ENCODE results near the gene SLC35D1. TPM values are rescaled to one million over a fixed set of nuclear protein-coding genes. Genes with fewer than 3 reads are reported as not detected.

SLC35D1 gene
- total and polyA plus RNA-seq, 9 of the 15 experiments (the other 6 are each of a cell fraction or from before 2014, with no cell fraction given) = 2.3 to 10.4 (median 6.4) TPM

DNA sequence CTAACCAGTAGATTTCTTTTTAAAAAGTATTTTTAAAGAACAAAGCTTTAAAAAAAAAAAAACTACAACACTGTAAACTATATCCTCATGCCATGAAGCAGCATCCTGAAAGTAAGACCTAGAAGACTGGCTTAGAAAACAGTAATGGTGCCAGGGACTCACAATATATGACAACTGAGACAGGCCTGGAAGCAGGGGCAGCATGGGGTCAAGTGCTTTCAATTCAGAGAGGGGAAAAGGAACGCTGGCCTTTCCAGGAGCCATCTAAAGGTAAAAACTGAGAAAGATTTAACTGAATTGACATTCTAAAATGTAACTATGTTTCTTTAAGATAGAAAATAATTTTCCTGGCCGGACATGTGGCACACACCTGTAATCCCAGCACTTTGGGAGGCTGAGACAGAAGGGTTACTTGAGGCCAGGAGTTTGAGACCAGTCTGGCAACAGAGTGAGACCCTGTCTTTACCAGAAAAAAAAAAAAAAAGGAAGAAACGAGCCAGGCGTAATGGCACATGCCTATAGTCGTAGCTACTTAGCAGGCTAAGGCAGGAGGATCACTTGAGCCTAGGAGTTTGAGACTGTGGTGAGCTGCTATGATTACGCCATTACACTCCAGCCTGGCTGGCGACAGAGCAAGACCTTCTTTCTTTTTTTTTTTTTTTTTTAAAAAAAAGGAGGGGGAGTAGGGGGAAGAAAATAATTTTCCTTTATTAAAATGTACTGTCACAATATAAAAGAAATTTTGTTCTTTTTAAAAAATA lies 54.1 kb downstream of the SLC35D1 start:
- no peaks in the 10 kb centered on the region for H4K20me1 ChIP-seq (replicated peaks; ENCODE audit: control insufficient read depth, insufficient read depth, low read length)
- no peak for ATAC-seq
- WGBS (ENCODE audit: insufficient coverage, low coverage, missing lambda C conversion rate) = 64% methylated on average over 5 of the region's 7 CpGs
- no peak for DNase-seq (ENCODE audit: extremely low read depth in 1 of 4, low spot score in 3 of 4)
- no peak overlapping the region for H3K4me3 ChIP-seq
- POLR2A ChIA-PET = no interaction called here
- no peaks in the 10 kb centered on the region for H3K27me3 ChIP-seq (ENCODE audit: control insufficient read depth in 2 of 2, insufficient read depth in 2 of 2, low read length in 2 of 2)
- peaks cover 37% of the 10 kb centered on the region; the same call in 2 of the 3 replicates for H3K36me3 ChIP-seq (ENCODE audit: control insufficient read depth, insufficient read depth, low read length)
- BruUV-seq (replicated peaks) = no TSS peak
- H3K4me1 ChIP-seq (replicated peaks in 1 of 2; ENCODE audit: control insufficient read depth in 2 of 2, insufficient read depth in 2 of 2, low read length in 2 of 2) = peaks cover 0 to 4% of the 10 kb centered on the region in 2 experiments; a peak in 2 of 5 replicates
- FAIRE-seq = no peak
- H3K27ac ChIP-seq (ENCODE audit: extremely low read depth, low read depth, low read length) = no peak overlapping the region
- CTCF ChIA-PET (ENCODE audit: low intra/inter-chr PET ratio) = no interaction called here
- H3K4me2 ChIP-seq (ENCODE audit: insufficient read depth, low read length) = no peak overlapping the region
- in situ Hi-C loops (cut with MboI) = loop anchor here (5.0 to 25.0 kb wide), 2 partner anchors 147 to 487 kb away; no protein-coding TSS in a partner anchor
- no peaks in the 10 kb centered on the region for H3K79me2 ChIP-seq (ENCODE audit: control insufficient read depth, insufficient read depth, low read length)
- H3K9me1 ChIP-seq (ENCODE audit: control insufficient read depth, insufficient read depth, low read length) = no peaks in the 10 kb centered on the region
- intact Hi-C loops (cut with micrococcal nuclease) = loop anchor here (5.0 kb wide), 2 partner anchors 52 to 502 kb away; partner anchors contain the start of gene SLC35D1
- H3K9me3 ChIP-seq (replicated peaks; ENCODE audit: control insufficient read depth, insufficient read depth, low read depth, low read length) = no peaks in the 10 kb centered on the region
- no peak overlapping the region for H3K9ac ChIP-seq (ENCODE audit: insufficient read depth in 1 of 2, low read depth in 2 of 2, low read length in 2 of 2)
- no peak overlapping the region for H2AFZ ChIP-seq (ENCODE audit: low read depth, low read length)
- TF ChIP-seq ZNF384 (IDR thresholded peaks at IDR 0.05; ENCODE audit: low read depth, low read length) (0 out of 2 replicates have a peak, but pooled peaks have one; percentile 29), FOXM1 (IDR thresholded peaks at IDR 0.05; ENCODE audit: low read depth) (no peak), FOXM1 (CRISPR knock-in tag; IDR thresholded peaks at IDR 0.05; ENCODE audit: low read depth) (no peak), ZBTB33 (CRISPR knock-in tag; IDR thresholded peaks at IDR 0.05) (0 out of 2 replicates have a peak, but pooled peaks have one; percentile 32), NFRKB (IDR thresholded peaks at IDR 0.05; ENCODE audit: low read depth) (no peak), KLF6 (CRISPR knock-in tag; IDR thresholded peaks at IDR 0.05; ENCODE audit: borderline replicate concordance) (no peak), ZBTB12 (CRISPR knock-in tag; IDR thresholded peaks at IDR 0.05) (no peak)
